ENCODE results near the gene NR2F2.

The NR2F2 gene

DNA sequence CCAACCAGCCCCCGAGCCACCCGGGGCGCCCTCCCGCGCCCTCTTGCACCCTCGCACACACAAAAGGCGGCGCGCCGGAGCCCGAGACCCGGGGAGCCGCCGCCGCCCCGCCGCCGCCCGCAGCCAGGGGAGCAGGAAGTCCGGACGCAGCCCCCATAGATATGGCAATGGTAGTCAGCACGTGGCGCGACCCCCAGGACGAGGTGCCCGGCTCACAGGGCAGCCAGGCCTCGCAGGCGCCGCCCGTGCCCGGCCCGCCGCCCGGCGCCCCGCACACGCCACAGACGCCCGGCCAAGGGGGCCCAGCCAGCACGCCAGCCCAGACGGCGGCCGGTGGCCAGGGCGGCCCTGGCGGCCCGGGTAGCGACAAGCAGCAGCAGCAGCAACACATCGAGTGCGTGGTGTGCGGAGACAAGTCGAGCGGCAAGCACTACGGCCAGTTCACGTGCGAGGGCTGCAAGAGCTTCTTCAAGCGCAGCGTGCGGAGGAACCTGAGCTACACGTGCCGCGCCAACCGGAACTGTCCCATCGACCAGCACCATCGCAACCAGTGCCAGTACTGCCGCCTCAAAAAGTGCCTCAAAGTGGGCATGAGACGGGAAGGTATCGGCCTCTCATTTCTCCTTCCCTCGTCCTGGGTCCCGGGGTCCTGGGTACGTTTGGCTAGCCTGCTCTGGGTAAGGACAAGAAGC, 1.6 kb downstream of the NR2F2 start:
- TF ChIP-seq GATA3 (IDR thresholded peaks at IDR 0.05; ENCODE audit: low read depth, low read length), result no peak
- no peak for TF ChIP-seq GATA2 (IDR thresholded peaks at IDR 0.05; ENCODE audit: low read depth, low read length)

DNA sequence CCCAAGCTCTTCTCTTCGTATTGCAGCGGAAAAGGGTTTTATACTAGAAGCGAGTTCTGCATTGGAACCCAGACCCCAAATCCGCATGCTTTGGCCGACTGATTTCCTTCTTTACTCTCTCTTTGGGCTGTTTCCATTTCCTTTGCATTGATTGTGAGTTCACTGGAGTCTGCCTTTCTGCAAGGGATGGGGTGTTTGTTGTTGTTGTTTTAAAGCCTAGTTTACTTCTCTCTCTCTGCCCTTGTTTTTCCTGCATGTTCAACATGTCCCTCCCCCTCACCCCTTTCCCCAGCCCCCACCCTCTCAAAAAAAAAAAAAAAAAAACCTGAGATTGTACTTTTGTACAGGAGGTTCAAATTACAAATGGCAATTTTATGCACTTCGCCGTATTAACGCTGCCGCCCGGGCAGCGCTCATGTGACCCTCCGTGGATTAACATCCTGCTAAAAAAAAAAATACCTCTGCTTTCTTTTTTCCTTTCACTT, 2.2 kb downstream of the NR2F2 start:
- TF ChIP-seq GATA2 (IDR thresholded peaks at IDR 0.05; ENCODE audit: low read depth, low read length) (no peak), GATA3 (IDR thresholded peaks at IDR 0.05; ENCODE audit: low read depth, low read length) (no peak)

DNA sequence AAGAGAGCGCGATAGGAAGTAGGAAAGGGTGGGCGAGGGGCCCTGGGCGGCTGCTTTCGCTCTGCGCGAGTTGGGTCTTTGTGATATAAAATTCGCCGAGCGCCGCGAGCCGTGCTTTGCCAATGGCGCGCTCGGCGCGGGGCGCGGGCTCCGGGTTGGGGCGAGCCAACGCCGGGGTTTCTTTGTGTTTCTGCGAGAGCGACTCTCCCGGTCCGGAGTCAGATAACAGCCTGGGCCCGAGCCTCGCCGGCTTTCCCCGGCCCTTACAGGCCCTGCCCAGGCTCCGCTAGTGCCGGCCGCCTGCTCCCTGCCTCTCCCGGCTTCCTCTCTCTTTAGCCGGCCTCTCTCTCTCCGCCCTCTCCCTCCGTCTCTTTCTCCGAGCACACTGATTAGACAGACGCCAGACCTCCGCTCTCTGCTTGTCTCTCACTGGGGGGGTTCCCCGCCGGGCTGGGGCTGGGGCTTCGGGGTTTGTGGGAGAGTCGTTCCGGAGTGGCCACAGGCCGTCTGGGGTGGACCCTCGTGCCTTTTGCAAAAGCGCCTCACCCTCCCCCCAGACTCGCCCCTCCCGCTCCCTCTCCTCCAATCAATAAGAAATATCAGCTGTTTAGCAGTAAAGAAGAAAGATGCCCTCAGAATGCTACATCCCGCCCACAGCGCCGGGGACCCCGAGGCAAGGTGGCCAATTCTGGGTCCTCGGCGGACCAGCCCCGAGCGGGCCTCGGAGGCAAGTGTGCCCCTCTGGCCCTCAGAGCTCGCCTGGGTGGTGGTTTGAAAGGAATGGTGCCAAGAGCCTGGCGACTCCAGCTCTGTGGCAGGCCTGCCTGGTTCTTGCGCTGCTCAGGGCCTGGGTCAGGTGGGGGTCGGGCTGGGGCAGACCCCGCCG, 2.9 kb downstream of the NR2F2 start:
- TF ChIP-seq GATA3 (IDR thresholded peaks at IDR 0.05; ENCODE audit: low read depth, low read length), result no peak
- TF ChIP-seq GATA2 (IDR thresholded peaks at IDR 0.05; ENCODE audit: low read depth, low read length), result no peak

DNA sequence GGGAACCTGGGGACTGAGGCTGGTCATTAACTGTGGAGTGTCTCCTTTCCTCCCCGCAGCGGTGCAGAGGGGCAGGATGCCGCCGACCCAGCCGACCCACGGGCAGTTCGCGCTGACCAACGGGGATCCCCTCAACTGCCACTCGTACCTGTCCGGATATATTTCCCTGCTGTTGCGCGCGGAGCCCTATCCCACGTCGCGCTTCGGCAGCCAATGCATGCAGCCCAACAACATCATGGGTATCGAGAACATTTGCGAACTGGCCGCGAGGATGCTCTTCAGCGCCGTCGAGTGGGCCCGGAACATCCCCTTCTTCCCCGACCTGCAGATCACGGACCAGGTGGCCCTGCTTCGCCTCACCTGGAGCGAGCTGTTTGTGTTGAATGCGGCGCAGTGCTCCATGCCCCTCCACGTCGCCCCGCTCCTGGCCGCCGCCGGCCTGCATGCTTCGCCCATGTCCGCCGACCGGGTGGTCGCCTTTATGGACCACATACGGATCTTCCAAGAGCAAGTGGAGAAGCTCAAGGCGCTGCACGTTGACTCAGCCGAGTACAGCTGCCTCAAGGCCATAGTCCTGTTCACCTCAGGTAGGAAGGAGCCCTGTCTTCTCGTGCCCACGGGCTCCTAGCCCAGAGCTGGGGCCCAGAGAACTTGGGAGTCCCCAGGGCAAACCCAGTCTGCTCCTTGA, 3.7 kb downstream of the NR2F2 start:
- TF ChIP-seq GATA3 (IDR thresholded peaks at IDR 0.05; ENCODE audit: low read depth, low read length) (no peak), GATA2 (IDR thresholded peaks at IDR 0.05; ENCODE audit: low read depth, low read length) (no peak)

DNA sequence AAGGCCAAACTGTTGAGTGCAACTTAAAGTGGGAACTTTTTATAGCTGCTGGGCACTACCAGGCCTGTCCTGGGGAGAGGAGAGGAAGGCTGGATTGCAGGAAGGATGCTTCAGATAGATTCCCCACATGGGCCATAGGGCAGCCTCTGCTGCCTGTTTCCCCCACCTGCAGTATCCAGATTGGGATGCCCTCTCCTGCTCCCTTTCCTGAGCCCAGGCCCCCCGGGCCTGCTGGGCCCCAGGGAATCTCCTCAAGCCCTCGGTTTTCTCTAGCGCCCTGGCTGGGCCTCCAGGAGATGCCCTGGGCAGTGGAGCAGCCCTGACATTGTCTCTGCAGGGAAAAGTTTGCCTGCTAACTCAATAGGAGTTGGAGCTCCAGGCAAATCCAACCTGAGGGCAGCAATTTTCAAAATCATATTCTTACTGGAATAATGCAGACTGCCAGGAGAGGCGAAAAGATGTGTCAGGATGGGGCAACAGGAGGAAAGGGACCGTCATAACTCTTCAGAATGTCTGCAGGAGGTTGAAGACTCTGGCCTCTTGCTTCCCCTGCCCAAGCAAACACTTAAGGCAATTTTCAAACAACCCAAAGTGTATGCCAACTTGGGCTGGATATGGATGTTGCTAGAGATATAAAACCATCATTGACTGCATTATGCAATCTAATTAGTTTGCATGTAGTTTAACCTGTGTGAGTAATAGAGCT, 4.4 kb downstream of the NR2F2 start:
- TF ChIP-seq GATA2 (IDR thresholded peaks at IDR 0.05; ENCODE audit: low read depth, low read length), result no peak
- TF ChIP-seq GATA3 (IDR thresholded peaks at IDR 0.05; ENCODE audit: low read depth, low read length), result no peak

DNA sequence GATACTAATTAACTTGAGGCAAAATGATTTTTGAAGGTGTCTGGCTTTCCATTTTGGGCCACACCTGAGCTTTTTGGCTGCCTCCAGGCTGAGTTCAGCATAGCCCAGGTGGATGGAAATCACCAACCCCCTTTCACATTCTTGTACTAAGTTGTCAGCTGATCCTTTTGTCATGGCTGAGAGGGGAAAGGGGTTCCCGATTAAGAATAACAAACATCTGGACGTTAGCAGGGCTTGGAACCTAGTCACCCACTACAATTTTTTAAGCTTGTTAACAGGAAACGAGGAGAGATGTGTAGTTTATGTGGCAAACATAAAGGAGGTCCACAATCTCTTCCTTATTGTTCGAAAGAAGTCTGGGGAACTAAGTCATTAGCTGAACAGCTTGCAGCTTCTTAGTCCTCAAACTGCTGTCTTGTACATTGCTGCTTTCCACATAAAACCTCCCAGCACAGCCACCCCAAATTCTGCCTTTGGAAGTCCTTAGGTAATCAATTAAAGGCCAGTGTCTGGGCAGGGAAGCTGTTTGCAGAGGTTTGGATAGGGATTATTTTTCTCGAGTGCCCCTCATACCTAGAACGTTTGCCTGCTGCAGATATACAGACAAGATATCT, 5.0 kb downstream of the NR2F2 start:
- TF ChIP-seq GATA2 (IDR thresholded peaks at IDR 0.05; ENCODE audit: low read depth, low read length), result no peak

DNA sequence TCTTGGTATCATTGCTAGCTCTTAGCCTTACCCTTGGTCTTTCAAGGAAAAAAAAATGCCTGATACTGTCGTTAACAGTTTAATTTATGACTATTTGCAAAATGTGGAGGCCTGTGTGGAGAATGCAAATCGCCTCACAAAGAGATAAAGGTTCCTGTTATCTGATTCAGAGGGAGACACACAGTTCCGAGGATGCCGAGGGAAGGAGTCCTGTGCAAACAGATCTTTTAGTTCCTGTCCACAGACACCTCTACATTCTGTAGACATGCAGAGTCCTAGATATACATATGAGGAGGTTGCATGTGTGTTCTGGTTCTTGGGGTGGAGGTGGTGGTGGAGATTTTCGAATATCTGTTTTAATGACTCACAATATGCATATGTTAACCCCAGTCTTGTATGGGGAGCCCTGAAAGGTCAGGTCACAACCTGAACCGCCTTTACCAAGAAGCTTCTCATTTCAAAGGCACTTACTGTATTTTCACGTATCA, 5.7 kb downstream of the NR2F2 start:
- no peak for TF ChIP-seq GATA3 (IDR thresholded peaks at IDR 0.05; ENCODE audit: low read depth, low read length)
- TF ChIP-seq GATA2 (IDR thresholded peaks at IDR 0.05; ENCODE audit: low read depth, low read length), result no peak

DNA sequence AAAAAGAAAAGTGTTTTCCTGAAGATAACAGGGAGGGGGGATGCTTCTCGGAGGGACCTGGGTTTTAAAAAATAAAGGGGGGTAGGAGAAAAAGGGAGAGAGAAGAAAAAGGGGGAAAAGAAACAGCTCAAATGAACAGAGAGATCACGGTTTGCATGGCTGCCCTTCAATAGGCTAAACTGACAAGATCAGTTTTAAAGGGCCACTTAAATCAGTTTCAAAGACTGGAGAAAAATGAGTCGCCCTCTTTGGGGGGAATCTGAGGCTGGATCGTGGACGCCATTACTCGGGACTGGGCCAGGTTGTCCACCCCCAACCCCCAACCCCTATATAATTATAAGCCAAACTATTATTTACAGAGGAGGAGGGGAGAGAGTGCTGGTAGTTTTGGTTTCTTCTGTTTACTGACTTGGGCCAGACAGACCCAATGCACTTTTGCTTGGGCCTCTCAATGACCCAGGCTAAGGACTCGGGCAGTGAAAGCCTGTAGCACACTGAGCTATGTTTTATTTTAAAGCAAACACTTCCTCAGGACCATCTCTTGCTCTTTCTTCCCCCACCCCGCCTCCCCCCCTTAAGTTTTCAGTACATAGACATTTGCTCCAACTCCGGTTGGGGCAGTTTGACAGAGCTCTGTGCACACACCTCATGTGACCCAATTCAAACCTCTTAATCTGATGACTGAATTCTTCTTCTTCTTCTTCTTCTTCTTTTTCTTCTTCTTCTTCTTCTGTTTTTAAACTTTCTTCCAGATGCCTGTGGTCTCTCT, 6.3 kb downstream of the NR2F2 start:
- TF ChIP-seq GATA2 (IDR thresholded peaks at IDR 0.05; ENCODE audit: low read depth, low read length) (no peak), GATA3 (IDR thresholded peaks at IDR 0.05; ENCODE audit: low read depth, low read length) (no peak)

DNA sequence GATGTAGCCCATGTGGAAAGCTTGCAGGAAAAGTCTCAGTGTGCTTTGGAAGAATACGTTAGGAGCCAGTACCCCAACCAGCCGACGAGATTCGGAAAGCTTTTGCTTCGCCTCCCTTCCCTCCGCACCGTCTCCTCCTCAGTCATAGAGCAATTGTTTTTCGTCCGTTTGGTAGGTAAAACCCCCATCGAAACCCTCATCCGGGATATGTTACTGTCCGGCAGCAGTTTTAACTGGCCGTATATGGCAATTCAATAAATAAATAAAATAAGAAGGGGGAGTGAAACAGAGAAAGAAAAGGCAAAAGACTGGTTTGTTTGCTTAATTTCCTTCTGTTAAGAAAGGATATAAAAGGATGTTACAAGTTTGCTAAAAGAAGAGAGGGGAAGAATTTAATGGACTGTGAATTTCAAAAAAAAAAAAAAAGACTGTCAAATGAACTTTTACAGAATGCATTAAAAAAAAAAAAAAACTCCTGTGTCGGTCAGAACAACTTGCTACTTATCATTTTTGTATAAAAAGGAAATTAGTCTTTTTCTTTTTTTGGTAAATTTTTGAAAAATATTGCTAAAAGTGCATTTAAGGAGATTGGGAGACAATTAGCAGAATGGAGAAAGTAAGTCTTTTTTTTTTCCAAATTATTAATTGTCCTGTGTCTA, 7.0 kb downstream of the NR2F2 start:
- TF ChIP-seq GATA2 (IDR thresholded peaks at IDR 0.05; ENCODE audit: low read depth, low read length) (no peak), GATA3 (IDR thresholded peaks at IDR 0.05; ENCODE audit: low read depth, low read length) (no peak)

DNA sequence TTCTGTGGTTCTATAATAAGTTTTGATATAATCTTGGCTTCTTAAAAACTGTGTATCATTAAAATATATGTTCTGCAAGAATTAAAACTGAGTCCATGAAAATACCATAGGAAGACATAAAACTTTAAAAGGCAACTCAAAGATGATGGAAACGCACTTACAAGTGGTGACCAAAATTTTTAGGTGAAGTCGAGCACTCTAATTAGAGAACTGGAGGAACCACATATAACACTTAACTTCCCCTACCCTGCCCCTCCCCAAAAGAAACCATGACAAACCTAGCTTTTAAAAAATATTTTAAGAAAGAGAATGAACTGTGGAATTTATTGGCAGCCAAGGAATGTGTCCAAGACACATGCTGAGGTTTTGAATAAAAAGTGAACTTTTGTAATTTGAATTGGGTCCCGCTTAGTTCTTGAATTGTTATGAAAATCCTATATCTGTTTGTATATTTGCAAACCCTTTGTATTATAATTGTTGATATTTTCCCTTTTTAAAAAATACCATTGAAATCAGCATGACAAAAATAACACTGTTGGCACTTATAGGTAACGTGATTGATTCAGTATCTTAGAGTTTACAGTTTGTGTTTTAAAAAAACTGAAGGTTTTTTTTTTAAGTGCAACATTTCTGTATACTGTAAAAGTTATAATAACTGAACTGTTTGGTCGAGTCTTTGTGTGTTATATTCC, 7.7 kb downstream of the NR2F2 start:
- TF ChIP-seq GATA3 (IDR thresholded peaks at IDR 0.05; ENCODE audit: low read depth, low read length) (no peak), GATA2 (IDR thresholded peaks at IDR 0.05; ENCODE audit: low read depth, low read length) (no peak)

DNA sequence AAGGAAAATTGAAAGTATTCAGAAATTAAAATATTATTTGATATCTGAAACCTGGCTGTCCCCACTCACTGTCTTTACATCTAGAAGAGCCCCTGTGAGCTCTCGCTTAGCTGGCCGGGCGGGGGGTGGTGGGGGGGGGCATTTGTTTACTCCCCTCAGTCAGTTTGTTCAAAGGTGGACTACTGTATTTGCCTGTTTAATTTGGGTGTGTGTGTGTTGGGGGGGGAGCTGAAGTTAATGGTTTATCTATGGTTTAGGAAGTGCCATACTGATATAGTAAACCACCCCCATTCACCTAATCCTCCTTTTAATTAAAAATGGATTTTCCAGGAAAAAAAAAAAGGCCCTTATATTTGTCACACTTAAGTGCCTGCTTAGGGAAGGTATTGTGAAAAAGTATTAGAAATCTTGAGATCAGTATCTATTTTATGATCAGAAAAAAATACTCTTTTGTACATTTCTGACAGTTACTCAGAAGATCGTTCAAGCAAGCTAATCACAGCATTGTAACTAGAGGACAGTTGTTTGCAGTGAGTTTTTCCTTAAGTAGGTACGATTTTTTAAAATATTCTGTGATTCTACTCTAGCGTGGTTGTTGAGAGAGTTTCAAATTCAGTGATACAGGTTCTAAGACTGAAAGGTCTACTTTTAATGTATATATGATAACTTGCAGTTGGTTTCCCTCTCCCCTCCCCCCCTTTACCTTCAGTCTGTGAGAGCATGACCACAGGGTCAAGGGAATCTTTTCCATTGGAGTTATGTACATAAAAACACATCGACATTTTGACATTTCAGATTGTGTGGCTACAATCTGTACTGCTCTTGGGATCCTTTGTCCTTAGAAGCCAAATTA, 8.5 kb downstream of the NR2F2 start:
- no peak for TF ChIP-seq GATA2 (IDR thresholded peaks at IDR 0.05; ENCODE audit: low read depth, low read length)

Data from SH-SY5Y (cell line).